ENCODE results near the gene DTWD1.
"Not testable (repeated sequence)": the region's sequence is repeated elsewhere in the genome, so short reads cannot be mapped to it uniquely, and the experiment has no call there.

DTWD1 gene

DNA sequence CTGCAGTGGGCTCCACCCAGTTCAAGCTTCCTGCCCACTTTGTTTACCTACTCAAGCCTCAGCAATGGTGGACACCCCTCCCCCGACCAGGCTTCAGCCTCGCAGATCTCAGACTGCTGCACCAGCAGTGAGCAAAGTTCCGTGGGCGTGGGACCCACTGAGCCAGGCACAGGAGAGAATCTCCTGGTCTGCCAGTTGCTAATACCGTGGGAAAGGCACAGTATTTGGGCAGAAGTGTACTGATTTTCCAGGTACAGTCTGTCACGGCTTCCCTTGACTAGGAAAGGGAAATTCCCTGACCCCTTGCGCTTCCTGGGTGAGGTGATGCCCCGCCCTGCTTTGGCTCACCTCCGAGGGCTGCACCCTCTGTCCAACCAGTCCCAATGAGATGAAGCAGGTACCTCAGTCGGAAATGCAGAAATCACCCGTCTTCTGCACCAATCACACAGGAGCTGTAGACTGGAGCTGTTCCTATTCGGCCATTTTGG lies 28.0 kb upstream of the DTWD1 start:
- POLR2A ChIA-PET; H3K36me3 ChIP-seq (ENCODE audit: control insufficient read depth in 2 of 2, insufficient read depth in 1 of 2, low read length in 2 of 2); CTCF ChIA-PET; H3K4me3 ChIP-seq (ENCODE audit: low read depth, low read length); H3K4me1 ChIP-seq (ENCODE audit: control insufficient read depth, insufficient read depth, low read length); H3K9me3 ChIP-seq (ENCODE audit: control insufficient read depth, insufficient read depth, low read depth, low read length); H3K27ac ChIP-seq (ENCODE audit: extremely low read depth, low read depth, low read length): not testable (repeated sequence)
- peak; percentile 17; the same call in 1 of the 2 replicates for TF ChIP-seq ZFHX2 (tag by site-specific recombination; conservative IDR thresholded peaks at IDR 0.05)
- peak; percentile 30; the same call in 1 of the 2 replicates for TF ChIP-seq EGR2 (tag by site-specific recombination; IDR thresholded peaks at IDR 0.05; ENCODE audit: low read depth)

DNA sequence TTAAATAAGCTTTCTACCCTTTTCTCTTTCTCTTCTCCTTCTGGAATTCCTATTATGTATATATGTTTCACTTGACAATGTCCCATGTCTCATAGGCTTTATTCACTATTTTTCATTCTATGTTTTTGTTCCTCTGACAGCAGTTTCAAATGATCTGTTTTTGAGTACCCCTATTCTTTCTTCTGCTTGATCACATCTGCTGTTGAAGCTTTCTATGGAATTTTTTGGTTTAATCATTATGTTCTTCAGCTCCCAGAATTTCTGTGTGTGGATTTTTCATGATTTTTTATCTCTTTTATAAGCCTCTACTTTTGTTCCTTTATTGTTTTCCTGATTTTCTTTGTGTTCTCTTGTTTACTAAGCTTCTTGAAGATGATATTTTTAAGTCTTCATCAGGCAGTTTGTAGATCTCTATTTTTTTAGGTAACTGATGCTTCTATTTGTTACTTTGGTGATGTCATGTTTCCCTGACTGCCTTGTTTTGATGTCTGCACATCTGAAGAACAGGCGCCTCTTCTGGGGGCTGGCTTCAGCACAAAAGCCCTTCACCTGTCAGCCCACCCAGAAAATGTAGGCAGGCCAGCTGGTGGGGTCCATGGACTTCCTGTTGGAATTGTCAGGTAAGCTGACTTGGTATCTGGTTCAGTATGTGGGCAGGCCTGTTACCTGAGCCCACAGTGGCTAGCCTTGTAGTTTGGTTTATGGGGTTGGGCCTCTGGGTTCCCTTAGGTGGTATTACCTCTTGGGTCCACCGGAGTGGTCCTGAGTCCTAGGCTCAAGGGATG lies 16.0 kb upstream of the DTWD1 start:
- POLR2A ChIA-PET, result no interaction called here
- Histone ChIP-seq H3K4me1 (ENCODE audit: control insufficient read depth, insufficient read depth, low read length) (no peaks in the 10 kb centered on the region), H3K27ac (ENCODE audit: extremely low read depth, low read depth, low read length) (no peak overlapping the region), H3K9me3 (ENCODE audit: control insufficient read depth, insufficient read depth, low read depth, low read length) (no peaks in the 10 kb centered on the region), H3K4me3 (ENCODE audit: low read depth, low read length) (no peak overlapping the region), H3K36me3 (ENCODE audit: control insufficient read depth in 2 of 2, insufficient read depth in 1 of 2, low read length in 2 of 2) (no peaks in the 10 kb centered on the region)
- CTCF ChIA-PET, result interaction anchor here (0.7 kb wide), 1 partner anchor 347 kb away, joined by 6 read pairs; no protein-coding TSS in a partner anchor
- TF ChIP-seq ZNF341 (tag by site-specific recombination; IDR thresholded peaks at IDR 0.05; ENCODE audit: low read depth) (no peak), WT1 (tag by site-specific recombination; IDR thresholded peaks at IDR 0.05) (no peak), ZNF37A (tag by site-specific recombination; IDR thresholded peaks at IDR 0.05) (no peak), GLI4 (tag by site-specific recombination; IDR thresholded peaks at IDR 0.05) (no peak), ZNF311 (tag by site-specific recombination; IDR thresholded peaks at IDR 0.05; ENCODE audit: borderline replicate concordance) (no peak), ZNF324 (tag by site-specific recombination; IDR thresholded peaks at IDR 0.05) (no peak), ZNF707 (tag by site-specific recombination; IDR thresholded peaks at IDR 0.05) (no peak), ZNF624 (tag by site-specific recombination; IDR thresholded peaks at IDR 0.05) (no peak)
- TF ChIP-seq, protein P1, sequence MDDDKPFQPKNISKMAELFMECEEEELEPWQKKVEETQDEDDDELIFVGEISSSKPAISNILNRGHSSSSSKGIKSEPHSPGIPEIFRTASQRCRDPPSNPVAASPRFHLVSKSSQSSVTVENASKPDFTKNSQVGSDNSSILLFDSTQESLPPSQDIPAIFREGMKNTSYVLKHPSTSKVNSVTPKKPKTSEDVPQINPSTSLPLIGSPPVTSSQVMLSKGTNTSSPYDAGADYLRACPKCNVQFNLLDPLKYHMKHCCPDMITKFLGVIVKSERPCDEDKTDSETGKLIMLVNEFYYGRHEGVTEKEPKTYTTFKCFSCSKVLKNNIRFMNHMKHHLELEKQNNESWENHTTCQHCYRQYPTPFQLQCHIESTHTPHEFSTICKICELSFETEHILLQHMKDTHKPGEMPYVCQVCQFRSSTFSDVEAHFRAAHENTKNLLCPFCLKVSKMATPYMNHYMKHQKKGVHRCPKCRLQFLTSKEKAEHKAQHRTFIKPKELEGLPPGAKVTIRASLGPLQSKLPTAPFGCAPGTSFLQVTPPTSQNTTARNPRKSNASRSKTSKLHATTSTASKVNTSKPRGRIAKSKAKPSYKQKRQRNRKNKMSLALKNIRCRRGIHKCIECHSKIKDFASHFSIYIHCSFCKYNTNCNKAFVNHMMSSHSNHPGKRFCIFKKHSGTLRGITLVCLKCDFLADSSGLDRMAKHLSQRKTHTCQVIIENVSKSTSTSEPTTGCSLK (tag by site-specific recombination; IDR thresholded peaks at IDR 0.05), result no peak
- TF ChIP-seq, protein P2, sequence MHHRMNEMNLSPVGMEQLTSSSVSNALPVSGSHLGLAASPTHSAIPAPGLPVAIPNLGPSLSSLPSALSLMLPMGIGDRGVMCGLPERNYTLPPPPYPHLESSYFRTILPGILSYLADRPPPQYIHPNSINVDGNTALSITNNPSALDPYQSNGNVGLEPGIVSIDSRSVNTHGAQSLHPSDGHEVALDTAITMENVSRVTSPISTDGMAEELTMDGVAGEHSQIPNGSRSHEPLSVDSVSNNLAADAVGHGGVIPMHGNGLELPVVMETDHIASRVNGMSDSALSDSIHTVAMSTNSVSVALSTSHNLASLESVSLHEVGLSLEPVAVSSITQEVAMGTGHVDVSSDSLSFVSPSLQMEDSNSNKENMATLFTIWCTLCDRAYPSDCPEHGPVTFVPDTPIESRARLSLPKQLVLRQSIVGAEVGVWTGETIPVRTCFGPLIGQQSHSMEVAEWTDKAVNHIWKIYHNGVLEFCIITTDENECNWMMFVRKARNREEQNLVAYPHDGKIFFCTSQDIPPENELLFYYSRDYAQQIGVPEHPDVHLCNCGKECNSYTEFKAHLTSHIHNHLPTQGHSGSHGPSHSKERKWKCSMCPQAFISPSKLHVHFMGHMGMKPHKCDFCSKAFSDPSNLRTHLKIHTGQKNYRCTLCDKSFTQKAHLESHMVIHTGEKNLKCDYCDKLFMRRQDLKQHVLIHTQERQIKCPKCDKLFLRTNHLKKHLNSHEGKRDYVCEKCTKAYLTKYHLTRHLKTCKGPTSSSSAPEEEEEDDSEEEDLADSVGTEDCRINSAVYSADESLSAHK (tag by site-specific recombination; IDR thresholded peaks at IDR 0.05), result no peak
- TF ChIP-seq, protein P3, sequence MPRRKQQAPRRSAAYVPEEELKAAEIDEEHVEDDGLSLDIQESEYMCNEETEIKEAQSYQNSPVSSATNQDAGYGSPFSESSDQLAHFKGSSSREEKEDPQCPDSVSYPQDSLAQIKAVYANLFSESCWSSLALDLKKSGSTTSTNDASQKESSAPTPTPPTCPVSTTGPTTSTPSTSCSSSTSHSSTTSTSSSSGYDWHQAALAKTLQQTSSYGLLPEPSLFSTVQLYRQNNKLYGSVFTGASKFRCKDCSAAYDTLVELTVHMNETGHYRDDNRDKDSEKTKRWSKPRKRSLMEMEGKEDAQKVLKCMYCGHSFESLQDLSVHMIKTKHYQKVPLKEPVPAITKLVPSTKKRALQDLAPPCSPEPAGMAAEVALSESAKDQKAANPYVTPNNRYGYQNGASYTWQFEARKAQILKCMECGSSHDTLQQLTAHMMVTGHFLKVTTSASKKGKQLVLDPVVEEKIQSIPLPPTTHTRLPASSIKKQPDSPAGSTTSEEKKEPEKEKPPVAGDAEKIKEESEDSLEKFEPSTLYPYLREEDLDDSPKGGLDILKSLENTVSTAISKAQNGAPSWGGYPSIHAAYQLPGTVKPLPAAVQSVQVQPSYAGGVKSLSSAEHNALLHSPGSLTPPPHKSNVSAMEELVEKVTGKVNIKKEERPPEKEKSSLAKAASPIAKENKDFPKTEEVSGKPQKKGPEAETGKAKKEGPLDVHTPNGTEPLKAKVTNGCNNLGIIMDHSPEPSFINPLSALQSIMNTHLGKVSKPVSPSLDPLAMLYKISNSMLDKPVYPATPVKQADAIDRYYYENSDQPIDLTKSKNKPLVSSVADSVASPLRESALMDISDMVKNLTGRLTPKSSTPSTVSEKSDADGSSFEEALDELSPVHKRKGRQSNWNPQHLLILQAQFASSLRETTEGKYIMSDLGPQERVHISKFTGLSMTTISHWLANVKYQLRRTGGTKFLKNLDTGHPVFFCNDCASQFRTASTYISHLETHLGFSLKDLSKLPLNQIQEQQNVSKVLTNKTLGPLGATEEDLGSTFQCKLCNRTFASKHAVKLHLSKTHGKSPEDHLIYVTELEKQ (tag by site-specific recombination; IDR thresholded peaks at IDR 0.05; ENCODE audit: borderline replicate concordance), result no peak
- TF ChIP-seq, protein P4, sequence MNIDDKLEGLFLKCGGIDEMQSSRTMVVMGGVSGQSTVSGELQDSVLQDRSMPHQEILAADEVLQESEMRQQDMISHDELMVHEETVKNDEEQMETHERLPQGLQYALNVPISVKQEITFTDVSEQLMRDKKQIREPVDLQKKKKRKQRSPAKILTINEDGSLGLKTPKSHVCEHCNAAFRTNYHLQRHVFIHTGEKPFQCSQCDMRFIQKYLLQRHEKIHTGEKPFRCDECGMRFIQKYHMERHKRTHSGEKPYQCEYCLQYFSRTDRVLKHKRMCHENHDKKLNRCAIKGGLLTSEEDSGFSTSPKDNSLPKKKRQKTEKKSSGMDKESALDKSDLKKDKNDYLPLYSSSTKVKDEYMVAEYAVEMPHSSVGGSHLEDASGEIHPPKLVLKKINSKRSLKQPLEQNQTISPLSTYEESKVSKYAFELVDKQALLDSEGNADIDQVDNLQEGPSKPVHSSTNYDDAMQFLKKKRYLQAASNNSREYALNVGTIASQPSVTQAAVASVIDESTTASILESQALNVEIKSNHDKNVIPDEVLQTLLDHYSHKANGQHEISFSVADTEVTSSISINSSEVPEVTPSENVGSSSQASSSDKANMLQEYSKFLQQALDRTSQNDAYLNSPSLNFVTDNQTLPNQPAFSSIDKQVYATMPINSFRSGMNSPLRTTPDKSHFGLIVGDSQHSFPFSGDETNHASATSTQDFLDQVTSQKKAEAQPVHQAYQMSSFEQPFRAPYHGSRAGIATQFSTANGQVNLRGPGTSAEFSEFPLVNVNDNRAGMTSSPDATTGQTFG (tag by site-specific recombination; IDR thresholded peaks at IDR 0.05; ENCODE audit: borderline replicate concordance), result no peak
- TF ChIP-seq, protein P5, sequence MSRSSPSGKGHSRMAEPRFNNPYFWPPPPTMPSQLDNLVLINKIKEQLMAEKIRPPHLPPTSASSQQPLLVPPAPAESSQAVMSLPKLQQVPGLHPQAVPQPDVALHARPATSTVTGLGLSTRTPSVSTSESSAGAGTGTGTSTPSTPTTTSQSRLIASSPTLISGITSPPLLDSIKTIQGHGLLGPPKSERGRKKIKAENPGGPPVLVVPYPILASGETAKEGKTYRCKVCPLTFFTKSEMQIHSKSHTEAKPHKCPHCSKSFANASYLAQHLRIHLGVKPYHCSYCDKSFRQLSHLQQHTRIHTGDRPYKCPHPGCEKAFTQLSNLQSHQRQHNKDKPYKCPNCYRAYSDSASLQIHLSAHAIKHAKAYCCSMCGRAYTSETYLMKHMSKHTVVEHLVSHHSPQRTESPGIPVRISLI (tag by site-specific recombination; IDR thresholded peaks at IDR 0.05), result no peak
- TF ChIP-seq, protein P6, sequence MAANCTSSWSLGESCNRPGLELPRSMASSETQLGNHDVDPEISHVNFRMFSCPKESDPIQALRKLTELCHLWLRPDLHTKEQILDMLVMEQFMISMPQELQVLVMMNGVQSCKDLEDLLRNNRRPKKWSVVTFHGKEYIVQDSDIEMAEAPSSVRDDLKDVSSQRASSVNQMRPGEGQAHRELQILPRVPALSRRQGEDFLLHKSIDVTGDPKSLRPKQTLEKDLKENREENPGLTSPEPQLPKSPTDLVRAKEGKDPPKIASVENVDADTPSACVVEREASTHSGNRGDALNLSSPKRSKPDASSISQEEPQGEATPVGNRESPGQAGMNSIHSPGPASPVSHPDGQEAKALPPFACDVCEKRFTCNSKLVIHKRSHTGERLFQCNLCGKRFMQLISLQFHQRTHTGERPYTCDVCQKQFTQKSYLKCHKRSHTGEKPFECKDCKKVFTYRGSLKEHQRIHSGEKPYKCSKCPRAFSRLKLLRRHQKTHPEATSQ (tag by site-specific recombination; IDR thresholded peaks at IDR 0.05), result no peak
- TF ChIP-seq, protein P7, sequence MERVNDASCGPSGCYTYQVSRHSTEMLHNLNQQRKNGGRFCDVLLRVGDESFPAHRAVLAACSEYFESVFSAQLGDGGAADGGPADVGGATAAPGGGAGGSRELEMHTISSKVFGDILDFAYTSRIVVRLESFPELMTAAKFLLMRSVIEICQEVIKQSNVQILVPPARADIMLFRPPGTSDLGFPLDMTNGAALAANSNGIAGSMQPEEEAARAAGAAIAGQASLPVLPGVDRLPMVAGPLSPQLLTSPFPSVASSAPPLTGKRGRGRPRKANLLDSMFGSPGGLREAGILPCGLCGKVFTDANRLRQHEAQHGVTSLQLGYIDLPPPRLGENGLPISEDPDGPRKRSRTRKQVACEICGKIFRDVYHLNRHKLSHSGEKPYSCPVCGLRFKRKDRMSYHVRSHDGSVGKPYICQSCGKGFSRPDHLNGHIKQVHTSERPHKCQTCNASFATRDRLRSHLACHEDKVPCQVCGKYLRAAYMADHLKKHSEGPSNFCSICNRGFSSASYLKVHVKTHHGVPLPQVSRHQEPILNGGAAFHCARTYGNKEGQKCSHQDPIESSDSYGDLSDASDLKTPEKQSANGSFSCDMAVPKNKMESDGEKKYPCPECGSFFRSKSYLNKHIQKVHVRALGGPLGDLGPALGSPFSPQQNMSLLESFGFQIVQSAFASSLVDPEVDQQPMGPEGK (tag by site-specific recombination; IDR thresholded peaks at IDR 0.05), result no peak

Measured in HEK293 (cell line).